GM10266 (cell line): ENCODE results near the gene SMAD6.

Experiments
- DNase-seq: peaks from one replicate; pipeline ENCODE4 v3.0.0; 2012; ENCODE audit errors: extremely low spot score
- CTCF ChIP-seq: IDR thresholded peaks from 2 replicates; pipeline ENCODE4 v1.5.1; 2012; ENCODE audit warnings: mild to moderate bottlenecking, low read depth; ENCODE audit not compliant: control insufficient read depth, insufficient read depth; ENCODE audit errors: missing control alignments

The SMAD6 gene

GRCh38 chr15:66822114-66822513 is 120.1 kb downstream of the SMAD6 start:
- TF ChIP-seq CTCF: no peak

GRCh38 chr15:66822576-66822975 is 120.5 kb downstream of the SMAD6 start:
- TF ChIP-seq CTCF: no peak
- DNase-seq: no peak

More at GRCh38 chr15:66822114-66822513, 120.1 kb downstream of the SMAD6 start:
- DNase-seq: no peak

- TF ChIP-seq CTCF: no peak
- DNase-seq: no peak
Measured at GRCh38 chr15:66823601-66824000, 121.6 kb downstream of the SMAD6 start.

- TF ChIP-seq CTCF: no peak
- DNase-seq: no peak
Measured at GRCh38 chr15:66824424-66824823, 122.4 kb downstream of the SMAD6 start.

GRCh38 chr15:66825139-66825538 is 123.1 kb downstream of the SMAD6 start:
- no peak for TF ChIP-seq CTCF
- no peak for DNase-seq

- TF ChIP-seq CTCF: no peak
- no peak for DNase-seq
Measured at GRCh38 chr15:66825731-66826130, 123.7 kb downstream of the SMAD6 start.

GRCh38 chr15:66826507-66826906 is 124.5 kb downstream of the SMAD6 start:
- no peak for DNase-seq
- TF ChIP-seq CTCF: no peak
